ENCODE data around the gene STRA8.

- TF ChIP-seq POLR2AphosphoS5 (IDR thresholded peaks at IDR 0.05; ENCODE audit: borderline replicate concordance, low read depth, low read length) (no peak), EZH2 (IDR thresholded peaks at IDR 0.05) (no peak), FOXP2 (optimal IDR thresholded peaks at IDR 0.05; ENCODE audit: control extremely low read depth, extremely low read length, insufficient read depth) (no peak)
Measured at GRCh38 chr7:135224027-135224426, 9.6 kb upstream of the STRA8 start.

Data from SK-N-MC (cell line).